GM15510 (cell line): ENCODE results near the gene ANO2.

Experiments
- POLR2A ChIP-seq: IDR thresholded peaks from 3 replicates; pipeline ENCODE4 v1.6.1; 2011; ENCODE audit warnings: borderline replicate concordance; ENCODE audit not compliant: insufficient read length; ENCODE audit errors: extremely low read depth

Gene ANO2

GRCh38 chr12:5570416-5570815 is 374.6 kb downstream of the ANO2 start:
- no peak for TF ChIP-seq POLR2A

DNA sequence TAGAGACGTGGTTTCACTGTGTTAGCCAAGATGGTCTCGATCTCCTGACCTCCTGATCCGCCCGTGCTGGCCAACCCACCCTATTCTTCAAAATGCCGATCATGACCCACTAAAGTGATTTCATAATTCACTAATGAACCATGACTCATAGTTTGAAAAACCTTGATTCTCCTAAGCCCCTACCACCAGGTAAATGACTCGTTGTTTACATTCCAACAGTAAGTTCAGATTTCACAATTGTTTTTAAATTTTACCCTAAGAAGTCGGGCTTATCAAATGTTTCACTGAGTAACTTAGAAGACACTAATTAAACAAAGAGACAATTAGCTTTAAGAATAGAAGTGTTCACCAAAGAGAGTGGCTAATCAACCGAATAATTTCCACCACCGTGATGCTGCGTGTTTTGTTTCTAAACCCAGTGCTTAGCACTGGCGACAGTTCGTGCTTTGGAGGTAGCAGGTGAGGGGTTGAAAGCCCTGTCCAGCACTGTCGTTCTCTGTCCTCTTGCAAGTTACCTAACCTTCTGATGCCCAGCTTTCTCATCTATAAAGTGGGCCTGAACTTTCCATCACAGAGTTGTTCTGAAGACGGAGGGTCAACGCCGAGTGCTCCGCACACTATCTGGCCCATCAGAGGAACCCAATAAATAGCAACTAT is 376.6 kb downstream of the ANO2 start:
- no peak for TF ChIP-seq POLR2A

- TF ChIP-seq POLR2A, result no peak
Measured at GRCh38 chr12:5567016-5567725, 377.9 kb downstream of the ANO2 start.

- TF ChIP-seq POLR2A, result no peak
Measured at GRCh38 chr12:5565933-5566599, 379.0 kb downstream of the ANO2 start.

- TF ChIP-seq POLR2A, result no peak
Measured at GRCh38 chr12:5562581-5562980, 382.5 kb downstream of the ANO2 start.

DNA sequence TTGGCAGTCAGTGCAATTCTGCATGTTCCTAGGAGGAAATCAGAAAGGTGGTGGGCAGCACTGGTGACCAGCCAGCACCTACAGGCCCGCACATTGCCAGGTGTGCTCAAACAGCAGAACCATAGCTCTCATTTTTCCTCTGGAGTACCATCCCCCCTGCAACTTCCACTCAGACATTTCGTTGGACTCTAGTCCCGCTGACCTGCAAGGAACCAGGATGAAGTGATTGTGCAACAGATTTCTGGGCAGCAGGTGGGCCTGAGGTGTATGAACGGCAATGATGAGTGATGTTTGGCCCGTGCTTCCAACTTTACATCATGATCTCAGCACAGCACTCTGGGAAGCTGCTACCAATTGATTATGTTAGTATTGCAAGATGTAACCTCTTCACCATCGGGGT is 383.2 kb downstream of the ANO2 start:
- TF ChIP-seq POLR2A, result no peak

- TF ChIP-seq POLR2A, result no peak
Measured at GRCh38 chr12:5561057-5561456, 384.0 kb downstream of the ANO2 start.

DNA sequence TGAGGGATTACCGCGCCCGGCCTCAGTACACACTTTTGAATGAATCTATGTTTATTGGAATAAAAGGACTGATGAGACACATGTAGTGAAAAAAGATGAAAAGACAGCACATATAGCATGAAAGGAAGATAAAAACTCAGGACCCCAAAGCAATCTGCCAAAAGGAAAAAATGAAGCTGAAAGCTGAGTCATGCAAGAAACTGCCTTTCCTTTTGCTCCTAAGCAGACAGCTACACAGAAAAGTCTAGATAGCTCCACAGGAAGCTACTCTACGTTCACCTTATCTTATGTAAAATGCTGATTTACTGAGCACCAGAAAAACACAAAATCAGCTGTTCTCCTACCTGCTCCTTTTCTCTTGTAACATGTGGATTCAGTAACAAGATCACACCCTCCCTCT is 384.8 kb downstream of the ANO2 start:
- TF ChIP-seq POLR2A, result no peak

DNA sequence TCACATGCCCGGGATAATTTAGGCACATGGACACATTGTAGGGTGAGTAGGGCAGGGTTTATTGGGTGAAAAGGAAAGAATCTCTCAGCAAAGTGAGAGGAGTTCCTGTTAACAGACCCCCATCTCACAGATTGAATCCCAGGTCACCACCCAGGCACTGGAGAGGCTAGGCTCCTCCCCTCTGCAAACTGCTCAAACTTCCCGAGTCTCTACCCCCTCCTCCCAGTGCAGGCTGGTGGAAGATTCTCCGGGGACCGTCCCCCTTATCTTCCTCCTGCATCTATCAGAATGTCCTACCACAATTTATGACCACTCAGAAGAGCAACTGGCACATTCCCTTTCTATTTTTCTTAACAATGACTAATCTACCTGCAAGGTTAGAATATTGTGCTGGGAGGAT is 387.2 kb downstream of the ANO2 start:
- no peak for TF ChIP-seq POLR2A

DNA sequence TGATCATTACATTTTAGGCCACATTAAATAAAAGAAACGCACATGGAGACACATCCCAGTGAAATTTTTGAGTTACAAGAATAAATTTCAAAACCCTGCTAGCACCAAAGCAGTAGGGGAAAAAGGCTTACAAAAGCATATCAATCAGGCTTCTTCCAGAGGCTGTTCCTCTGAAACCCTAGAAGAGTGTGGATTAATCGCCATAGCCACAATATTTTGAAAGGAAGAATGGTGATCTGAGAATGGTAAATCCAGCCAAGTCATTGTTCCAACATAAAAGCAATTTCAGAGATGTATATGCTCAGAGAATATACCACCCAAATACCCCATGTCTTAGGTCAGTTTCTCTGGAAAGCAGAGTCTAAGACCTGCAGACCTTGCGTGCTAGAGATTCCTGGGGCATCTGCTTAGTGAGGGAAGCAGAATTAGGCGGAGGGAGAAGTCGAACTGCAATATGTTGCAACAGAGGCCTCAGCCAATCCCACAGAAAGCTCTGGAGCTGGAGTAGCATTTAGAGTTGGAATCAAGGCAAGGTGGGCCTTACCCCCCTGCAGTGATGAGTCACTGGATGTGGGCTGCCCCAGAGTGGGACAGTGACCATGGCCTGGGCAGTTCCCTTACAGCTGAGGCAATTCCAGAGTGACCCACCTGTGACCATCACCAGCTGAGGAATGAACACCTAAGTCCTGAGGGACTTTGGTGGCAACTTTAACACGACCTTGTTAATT is 387.9 kb downstream of the ANO2 start:
- TF ChIP-seq POLR2A, result no peak

DNA sequence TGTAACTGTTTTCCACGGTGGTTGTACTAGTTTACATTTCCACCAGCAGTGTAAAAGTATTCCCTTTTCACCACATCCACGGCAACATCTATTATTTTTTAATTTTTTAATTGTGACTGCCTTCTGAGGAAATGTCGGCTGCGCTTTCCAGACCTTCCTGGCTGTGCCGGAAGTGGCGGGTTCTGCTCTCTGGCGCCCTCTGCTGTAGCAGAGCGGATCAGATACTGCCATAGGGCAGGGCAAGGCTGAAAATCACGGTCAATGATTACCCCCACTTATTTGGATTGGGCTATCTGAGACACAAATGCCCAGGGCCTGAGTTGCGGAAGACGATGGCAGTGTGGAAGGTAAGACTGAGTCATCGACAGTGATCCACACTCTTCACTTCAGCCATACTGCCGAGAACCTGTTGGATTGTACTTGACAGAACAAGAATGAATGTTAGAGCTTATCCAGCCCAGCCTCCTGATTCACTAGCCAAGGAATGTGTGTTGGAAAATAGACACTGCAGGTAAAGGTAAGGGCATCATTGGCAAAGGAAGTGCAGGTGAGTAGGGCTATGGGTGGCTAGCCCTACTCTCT is 388.9 kb downstream of the ANO2 start:
- no peak for TF ChIP-seq POLR2A

- TF ChIP-seq POLR2A, result no peak
Measured at GRCh38 chr12:5554711-5555110, 390.3 kb downstream of the ANO2 start.

DNA sequence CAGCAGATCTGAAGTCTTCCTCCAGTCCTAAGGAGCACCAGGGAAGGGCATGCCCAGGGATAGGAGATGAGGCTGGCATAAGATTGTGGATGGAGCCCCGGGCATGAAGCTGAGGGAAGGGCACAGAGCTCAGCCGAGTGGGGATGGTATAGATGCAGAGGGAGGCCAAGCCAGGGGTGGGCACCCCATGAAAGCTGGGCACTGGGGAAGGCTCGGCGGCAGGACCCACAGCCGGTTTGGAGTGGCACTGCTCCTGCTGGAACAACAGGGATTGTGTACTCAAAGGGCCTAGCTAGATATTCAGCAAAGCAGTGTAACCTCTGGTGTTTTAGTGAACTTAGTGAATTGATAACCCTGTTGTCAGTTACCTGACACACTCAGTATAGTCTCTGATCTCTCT is 396.0 kb downstream of the ANO2 start:
- no peak for TF ChIP-seq POLR2A

DNA sequence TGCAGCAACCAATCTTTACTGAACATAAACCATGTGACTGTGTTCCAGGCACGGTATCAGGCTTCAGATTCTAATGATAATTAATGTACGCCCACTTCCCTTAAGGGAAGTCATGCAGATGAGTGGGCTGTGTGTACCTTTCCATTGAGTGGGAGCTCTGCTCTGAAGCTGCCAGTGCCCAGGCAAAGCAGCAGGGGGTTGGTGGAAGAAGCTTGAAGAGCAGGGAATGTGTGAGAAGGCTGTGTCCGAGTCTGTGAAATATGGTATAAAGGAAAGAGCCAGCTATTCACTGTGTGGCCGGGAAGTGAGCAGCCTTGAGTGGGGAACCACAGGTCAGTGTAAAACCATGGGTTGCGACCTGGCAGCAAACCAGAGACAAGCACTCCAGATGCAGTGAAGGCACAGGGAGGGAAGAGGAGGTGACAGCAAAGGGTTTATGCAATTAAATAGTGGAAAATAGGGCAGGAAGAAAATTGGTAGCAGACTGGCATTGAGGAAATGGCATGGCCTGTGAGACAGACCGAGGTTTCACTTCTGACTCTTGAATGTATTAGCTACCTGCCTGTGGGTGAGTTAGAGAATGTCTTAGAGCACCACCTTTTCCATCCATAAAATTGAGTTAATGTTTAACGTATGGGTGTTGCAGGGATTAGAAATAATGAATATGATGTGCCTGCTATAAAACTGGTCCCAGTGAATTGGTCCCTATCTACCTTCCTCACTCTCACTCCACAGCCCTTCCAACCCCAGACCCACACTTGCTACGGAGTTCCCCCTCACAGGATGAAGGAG is 396.7 kb downstream of the ANO2 start:
- TF ChIP-seq POLR2A, result no peak
